Measurements from ENCODE around the gene HOXA5. TPM values are rescaled to one million over a fixed set of nuclear protein-coding genes. Genes with fewer than 3 reads are reported as not detected.

Gene HOXA5
- total RNA-seq, 1 donor from 2014 or later = not detected

GRCh38 chr7:27142580-27143022 lies 880 bp downstream of the HOXA5 start:
- H3K36me3 Mint-ChIP-seq (ENCODE audit: unreplicated experiment) = peaks cover 17% of the 10 kb centered on the region
- no peak overlapping the region for H3K27ac Mint-ChIP-seq (ENCODE audit: unreplicated experiment)
- H3K4me3 Mint-ChIP-seq (ENCODE audit: unreplicated experiment) = peak overlapping the region; percentile 83
- no peak for TF ChIP-seq CTCF (IDR thresholded peaks at IDR 0.05; ENCODE audit: partially characterized antibody, unreplicated experiment)
- no peak for DNase-seq
- peaks cover 45% of the 10 kb centered on the region for H3K27me3 Mint-ChIP-seq (ENCODE audit: unreplicated experiment)
- peaks cover 5% of the 10 kb centered on the region for H3K9me3 Mint-ChIP-seq (ENCODE audit: unreplicated experiment)
- no peaks in the 10 kb centered on the region for H3K4me1 Mint-ChIP-seq (ENCODE audit: low read depth, unreplicated experiment)

- Mint-ChIP-seq H3K9me3 (ENCODE audit: unreplicated experiment) (peaks cover 5% of the 10 kb centered on the region), H3K27me3 (ENCODE audit: unreplicated experiment) (peaks cover 42% of the 10 kb centered on the region), H3K27ac (ENCODE audit: unreplicated experiment) (no peak overlapping the region), H3K36me3 (ENCODE audit: unreplicated experiment) (peaks cover 15% of the 10 kb centered on the region), H3K4me1 (ENCODE audit: low read depth, unreplicated experiment) (no peaks in the 10 kb centered on the region), H3K4me3 (ENCODE audit: unreplicated experiment) (peak overlapping the region; percentile 83)
- no peak for TF ChIP-seq CTCF (IDR thresholded peaks at IDR 0.05; ENCODE audit: partially characterized antibody, unreplicated experiment)
- no peak for DNase-seq
Observed at GRCh38 chr7:27141923-27142579, 1.4 kb downstream of the HOXA5 start.

- peaks cover 37% of the 10 kb centered on the region for H3K27me3 Mint-ChIP-seq (ENCODE audit: unreplicated experiment)
- H3K4me1 Mint-ChIP-seq (ENCODE audit: low read depth, unreplicated experiment) = no peaks in the 10 kb centered on the region
- TF ChIP-seq CTCF (IDR thresholded peaks at IDR 0.05; ENCODE audit: partially characterized antibody, unreplicated experiment) = no peak
- H3K27ac Mint-ChIP-seq (ENCODE audit: unreplicated experiment) = no peak overlapping the region
- H3K9me3 Mint-ChIP-seq (ENCODE audit: unreplicated experiment) = peaks cover 2% of the 10 kb centered on the region
- no peak for DNase-seq
- H3K36me3 Mint-ChIP-seq (ENCODE audit: unreplicated experiment) = peaks cover 9% of the 10 kb centered on the region
- H3K4me3 Mint-ChIP-seq (ENCODE audit: unreplicated experiment) = no peak overlapping the region
Observed at GRCh38 chr7:27141137-27141922, 2.2 kb downstream of the HOXA5 start.

- no peak overlapping the region for H3K27ac Mint-ChIP-seq (ENCODE audit: unreplicated experiment)
- H3K36me3 Mint-ChIP-seq (ENCODE audit: unreplicated experiment) = peaks cover 5% of the 10 kb centered on the region
- no peak for DNase-seq
- no peak for TF ChIP-seq CTCF (IDR thresholded peaks at IDR 0.05; ENCODE audit: partially characterized antibody, unreplicated experiment)
- H3K4me1 Mint-ChIP-seq (ENCODE audit: low read depth, unreplicated experiment) = no peaks in the 10 kb centered on the region
- peaks cover 4% of the 10 kb centered on the region for H3K9me3 Mint-ChIP-seq (ENCODE audit: unreplicated experiment)
- peaks cover 37% of the 10 kb centered on the region for H3K27me3 Mint-ChIP-seq (ENCODE audit: unreplicated experiment)
- no peak overlapping the region for H3K4me3 Mint-ChIP-seq (ENCODE audit: unreplicated experiment)
Observed at GRCh38 chr7:27140126-27140857, 3.2 kb downstream of the HOXA5 start.

Data from glutamatergic neuron (in vitro differentiated cells).